SK-N-MC (cell line): ENCODE measurements around the gene RASAL1.

Experiments
- DNase-seq: peaks from one replicate; pipeline ENCODE4 v3.0.0-alpha.2; 2011; ENCODE audit warnings: low read depth, low spot score
- H3K27ac ChIP-seq: fragments of 200-600 bp; sonication (generic); 2 replicates; pipeline ENCODE4 v1.5.1; 2016; ENCODE audit warnings: mixed run types
- H3K36me3 ChIP-seq: fragments of 200-600 bp; sonication (generic); 2 replicates; pipeline ENCODE4 v1.6.1; 2017; ENCODE audit warnings: antibody characterized with exemption, low read length, mixed read lengths; ENCODE audit not compliant: insufficient read depth
- H3K4me3 ChIP-seq: fragments of 200-600 bp; sonication (generic); 2 replicates; pipeline ENCODE4 v1.5.1; 2016
- H3K9ac ChIP-seq: fragments of 200-600 bp; sonication (generic); 2 replicates; pipeline ENCODE4 v1.8.0; 2017; ENCODE audit warnings: mixed run types, mixed read lengths; ENCODE audit not compliant: insufficient read length
- H3K9me3 ChIP-seq: fragments of 200-600 bp; sonication (generic); 2 replicates; pipeline ENCODE4 v1.6.1; 2017; ENCODE audit warnings: low read depth, mild to moderate bottlenecking, antibody characterized with exemption, low read length, moderate library complexity, mixed read lengths
- EZH2 ChIP-seq: fragments of 200-600 bp; sonication (generic); IDR thresholded peaks from one replicate; pipeline ENCODE4 v1.6.1; 2017; ENCODE audit warnings: antibody characterized with exemption
- FOXP2 ChIP-seq: optimal IDR thresholded peaks from 2 replicates; pipeline ENCODE3; 2011; ENCODE audit warnings: mild to moderate bottlenecking, moderate library complexity; ENCODE audit not compliant: insufficient read depth; ENCODE audit errors: extremely low read length, control extremely low read depth
- POLR2AphosphoS5 ChIP-seq: IDR thresholded peaks from 2 replicates; pipeline ENCODE4 v1.6.1; 2012; ENCODE audit warnings: mild to moderate bottlenecking, low read depth, low read length, borderline replicate concordance

Gene RASAL1

GRCh38 chr12:113054948-113055486, 80.5 kb downstream of the RASAL1 start:
- no peak overlapping the region for H3K4me3 ChIP-seq
- no peak for DNase-seq
- H3K36me3 ChIP-seq, result no peaks in the 10 kb centered on the region
- no peak overlapping the region for H3K27ac ChIP-seq
- no peak overlapping the region for H3K9ac ChIP-seq
- TF ChIP-seq EZH2 (no peak), POLR2AphosphoS5 (no peak), FOXP2 (no peak)
- no peaks in the 10 kb centered on the region for H3K9me3 ChIP-seq

GRCh38 chr12:113052326-113052725, 83.2 kb downstream of the RASAL1 start:
- Histone ChIP-seq H3K36me3 (no peaks in the 10 kb centered on the region), H3K9me3 (no peaks in the 10 kb centered on the region), H3K4me3 (no peak overlapping the region), H3K9ac (no peak overlapping the region), H3K27ac (no peak overlapping the region)
- no peak for TF ChIP-seq EZH2
- no peak for TF ChIP-seq POLR2AphosphoS5
- TF ChIP-seq FOXP2, result no peak
- no peak for DNase-seq

GRCh38 chr12:113051759-113052158, 83.8 kb downstream of the RASAL1 start:
- no peak for DNase-seq
- no peaks in the 10 kb centered on the region for H3K9me3 ChIP-seq
- no peak overlapping the region for H3K9ac ChIP-seq
- H3K36me3 ChIP-seq, result no peaks in the 10 kb centered on the region
- no peak overlapping the region for H3K27ac ChIP-seq
- H3K4me3 ChIP-seq, result no peak overlapping the region
- no peak for TF ChIP-seq FOXP2
- no peak for TF ChIP-seq POLR2AphosphoS5
- no peak for TF ChIP-seq EZH2

- Histone ChIP-seq H3K36me3 (no peaks in the 10 kb centered on the region), H3K9ac (no peak overlapping the region), H3K27ac (no peak overlapping the region), H3K9me3 (no peaks in the 10 kb centered on the region), H3K4me3 (no peak overlapping the region)
- TF ChIP-seq POLR2AphosphoS5 (no peak), EZH2 (no peak), FOXP2 (no peak)
- DNase-seq, result no peak
These were observed 84.8 kb downstream of the RASAL1 start for GRCh38 chr12:113050795-113051194.

- no peaks in the 10 kb centered on the region for H3K9me3 ChIP-seq
- H3K36me3 ChIP-seq, result no peaks in the 10 kb centered on the region
- no peak overlapping the region for H3K9ac ChIP-seq
- H3K4me3 ChIP-seq, result no peak overlapping the region
- DNase-seq, result no peak
- TF ChIP-seq EZH2, result no peak
- TF ChIP-seq FOXP2, result no peak
- no peak for TF ChIP-seq POLR2AphosphoS5
- H3K27ac ChIP-seq, result no peak overlapping the region
These were observed 85.4 kb downstream of the RASAL1 start for GRCh38 chr12:113049976-113050742.
